ENCODE measurements around the gene LMF1. TPM values are rescaled to one million over a fixed set of nuclear protein-coding genes. Genes with fewer than 3 reads are reported as not detected.

The LMF1 gene
- total RNA-seq, 2 donors from 2014 or later, result 15.8 to 20.1 TPM

- Histone ChIP-seq H3K27me3 (peaks cover 0 to 21% of the 10 kb centered on the region in 2 donors), H3K4me3 (no peak overlapping the region), H3K4me1 (peaks cover 12% of the 10 kb centered on the region), H3K36me3 (replicated peaks in 1 of 2; ENCODE audit: insufficient read depth in 1 of 2, low read depth in 2 of 2) (no peaks in the 10 kb centered on the region), H3K9me3 (no peaks in the 10 kb centered on the region), H3K27ac (no peak overlapping the region)
- 8 to 25% methylated on average over 4 to 64 of the region's 67 CpGs for WGBS, 2 donors
- ATAC-seq (peak; percentile 45), DNase-seq (peak in 3 of 4 donors; percentile 27 to 48 (median 45))
- intact Hi-C loops (cut with DNase I), result loop anchor here (10.0 kb wide), 1 partner anchor 281 kb away; the partner anchor contains the start of gene C1QTNF8
- peak in 6 of 7 experiments; percentile 28 to 59 (median 45) for TF ChIP-seq CTCF (IDR thresholded peaks at IDR 0.05)
- no peak for TF ChIP-seq POLR2A (IDR thresholded peaks at IDR 0.05)
These were observed 157.4 kb downstream of the LMF1 start for GRCh38 chr16:813204-813915.

GRCh38 chr16:808085-808386, 162.7 kb downstream of the LMF1 start:
- Histone ChIP-seq H3K27ac (peak overlapping the region in 2 of 4 donors; percentile 37 to 88), H3K4me3 (peak overlapping the region in 1 of 2 donors; percentile 42), H3K27me3 (peaks cover 0 to 3% of the 10 kb centered on the region in 2 donors), H3K9me3 (no peaks in the 10 kb centered on the region), H3K36me3 (replicated peaks in 1 of 2; ENCODE audit: insufficient read depth in 1 of 2, low read depth in 2 of 2) (no peaks in the 10 kb centered on the region), H3K4me1 (peaks cover 9% of the 10 kb centered on the region)
- intact Hi-C loops (cut with DNase I), result no loop called here
- no peak for ATAC-seq
- TF ChIP-seq POLR2A (IDR thresholded peaks at IDR 0.05) (no peak), CTCF (IDR thresholded peaks at IDR 0.05) (no peak)
- WGBS, 2 donors, result 22 to 23% methylated on average over 15 to 19 of the region's 19 CpGs
- no peak for DNase-seq

- Histone ChIP-seq H3K4me3 (peak overlapping the region; percentile 42 to 55), H3K9me3 (no peaks in the 10 kb centered on the region), H3K27ac (peak overlapping the region; percentile 55 to 88 (median 80)), H3K36me3 (replicated peaks in 1 of 2; ENCODE audit: insufficient read depth in 1 of 2, low read depth in 2 of 2) (no peaks in the 10 kb centered on the region), H3K27me3 (no peaks in the 10 kb centered on the region), H3K4me1 (peaks cover 9% of the 10 kb centered on the region)
- intact Hi-C loops (cut with DNase I), result no loop called here
- TF ChIP-seq CTCF (IDR thresholded peaks at IDR 0.05), result no peak
- peak; percentile 47 to 76 (median 63) for TF ChIP-seq POLR2A (IDR thresholded peaks at IDR 0.05)
- WGBS, 2 donors, result 21 to 25% methylated on average over 13 to 75 of the region's 80 CpGs
- DNase-seq (peak; percentile 92 to 93 (median 92)), ATAC-seq (peak; percentile 96)
These were observed 163.3 kb downstream of the LMF1 start for GRCh38 chr16:807347-808084.

GRCh38 chr16:805474-805873, 165.3 kb downstream of the LMF1 start:
- Histone ChIP-seq H3K36me3 (replicated peaks in 1 of 2; ENCODE audit: insufficient read depth in 1 of 2, low read depth in 2 of 2) (no peaks in the 10 kb centered on the region), H3K4me3 (no peak overlapping the region), H3K9me3 (no peaks in the 10 kb centered on the region), H3K27ac (no peak overlapping the region), H3K4me1 (peaks cover 9% of the 10 kb centered on the region), H3K27me3 (peaks cover 0 to 10% of the 10 kb centered on the region in 2 donors)
- ATAC-seq (no peak), DNase-seq (no peak)
- intact Hi-C loops (cut with DNase I), result no loop called here
- WGBS, 2 donors, result 76% methylated on average over 17 of the region's 17 CpGs; no CpG with 5 or more reads in 1 of the 2 donors
- TF ChIP-seq CTCF (IDR thresholded peaks at IDR 0.05), result no peak
- no peak for TF ChIP-seq POLR2A (IDR thresholded peaks at IDR 0.05)
